ENCODE measurements around the gene ANKRD34A. TPM values are rescaled to one million over a fixed set of nuclear protein-coding genes. Genes with fewer than 3 reads are reported as not detected.

The ANKRD34A gene
- total and polyA plus RNA-seq, 2 of the 8 experiments (the other 6 are each of a cell fraction or from before 2014, with no cell fraction given) = 0.15 to 0.20 TPM

- TF ChIP-seq KDM5A (IDR thresholded peaks at IDR 0.05; ENCODE audit: low read length) = peak; percentile 87
- peak; percentile 88 to 92 for TF ChIP-seq POLR2A (IDR thresholded peaks at IDR 0.05; ENCODE audit: control extremely low read depth in 1 of 2, low read depth in 2 of 2, low read length in 2 of 2)
- peak; percentile 95 for TF ChIP-seq PHF8 (conservative IDR thresholded peaks at IDR 0.05; ENCODE audit: low read depth, low read length)
- TF ChIP-seq CREB1 (IDR thresholded peaks at IDR 0.05) = peak; percentile 81
- TF ChIP-seq USF2 (IDR thresholded peaks at IDR 0.05; ENCODE audit: low read length) = no peak
- TF ChIP-seq CHD1 (IDR thresholded peaks at IDR 0.05; ENCODE audit: low read depth, low read length) = peak; percentile 72; the same call in 1 of the 2 replicates
- peak; percentile 79 for TF ChIP-seq TAF1 (IDR thresholded peaks at IDR 0.05; ENCODE audit: low read depth, low read length)
- peak; percentile 25; the same call in 1 of the 2 replicates for TF ChIP-seq TEAD4 (IDR thresholded peaks at IDR 0.05; ENCODE audit: low read depth, low read length)
- no peak for TF ChIP-seq GTF2F1 (IDR thresholded peaks at IDR 0.05; ENCODE audit: borderline replicate concordance, low read depth, low read length)
- peak; percentile 27 to 61 (median 47); a peak in 3 of 4 replicates for TF ChIP-seq CTCF (IDR thresholded peaks at IDR 0.05; ENCODE audit: control extremely low read depth in 1 of 3, insufficient read depth in 1 of 3, low read depth in 1 of 3, low read length in 3 of 3)
- no peak for TF ChIP-seq SP2 (IDR thresholded peaks at IDR 0.05; ENCODE audit: low read length)
- TF ChIP-seq SIX5 (IDR thresholded peaks at IDR 0.05; ENCODE audit: low read depth, low read length) = no peak
- TF ChIP-seq YY1 (IDR thresholded peaks at IDR 0.05; ENCODE audit: low read depth, low read length) = peak; percentile 98
- TF ChIP-seq SIRT6 (IDR thresholded peaks at IDR 0.05; ENCODE audit: low read length) = no peak
- TF ChIP-seq EGR1 (IDR thresholded peaks at IDR 0.05; ENCODE audit: borderline replicate concordance, low read depth, low read length) = no peak
- no peak for TF ChIP-seq CTBP2 (IDR thresholded peaks at IDR 0.05; ENCODE audit: borderline replicate concordance, insufficient read depth, insufficient read length, low read length)
- TF ChIP-seq RXRA (IDR thresholded peaks at IDR 0.05; ENCODE audit: insufficient read depth, low read depth, low read length) = no peak
- no peak for TF ChIP-seq SP4 (IDR thresholded peaks at IDR 0.05; ENCODE audit: low read length)
- no peak for TF ChIP-seq SAP30 (IDR thresholded peaks at IDR 0.05; ENCODE audit: insufficient read depth, insufficient replicate concordance, low read length)
- TF ChIP-seq ZNF274 (IDR thresholded peaks at IDR 0.05; ENCODE audit: borderline replicate concordance, extremely low read depth, low read length) = no peak
- peak; percentile 95 for TF ChIP-seq ASH2L (IDR thresholded peaks at IDR 0.05; ENCODE audit: low read length)
- peak; percentile 48; the same call in 1 of the 2 replicates for TF ChIP-seq MAX (IDR thresholded peaks at IDR 0.05)
Observed at GRCh38 chr1:145927063-145927886, 37.1 kb downstream of the ANKRD34A start, which contains the start of gene RBM8A (continued).

Measured in H1 (cell line).